GM12865 (cell line): ENCODE results near the gene ATP2A3.
"Not testable (repeated sequence)": the region's sequence is repeated elsewhere in the genome, so short reads cannot be mapped to it uniquely, and the experiment has no call there.

ENCODE experiments used
- DNase-seq: peaks from one replicate; pipeline ENCODE4 v3.0.0; 2010; ENCODE audit warnings: low read depth
- H3K4me3 ChIP-seq: 2 replicates; pipeline ENCODE4 v1.5.1; 2011; ENCODE audit warnings: mild to moderate bottlenecking, low read depth, low read length, control low read depth
- CTCF ChIP-seq: IDR thresholded peaks from 2 replicates; pipeline ENCODE4 v1.5.1; 2011; ENCODE audit warnings: low read length, control low read depth, low read depth, inconsistent platforms; ENCODE audit not compliant: insufficient read depth; ENCODE audit errors: missing control alignments

Gene ATP2A3

GRCh38 chr17:4001048-4001590, 36.9 kb upstream of the ATP2A3 start:
- no peak for DNase-seq
- TF ChIP-seq CTCF = no peak

GRCh38 chr17:3998436-3998835, 34.2 kb upstream of the ATP2A3 start:
- no peak overlapping the region for H3K4me3 ChIP-seq
- TF ChIP-seq CTCF = no peak
- DNase-seq = no peak

More at GRCh38 chr17:4001048-4001590, 36.9 kb upstream of the ATP2A3 start:
- H3K4me3 ChIP-seq = no peak overlapping the region

GRCh38 chr17:3995067-3995466, 30.8 kb upstream of the ATP2A3 start:
- no peak overlapping the region for H3K4me3 ChIP-seq
- no peak for DNase-seq
- TF ChIP-seq CTCF = no peak

- peak overlapping the region; percentile 26 for H3K4me3 ChIP-seq
- TF ChIP-seq CTCF = no peak
- DNase-seq = peak; percentile 63
These were observed 30.0 kb upstream of the ATP2A3 start for GRCh38 chr17:3994221-3994576.

GRCh38 chr17:3993493-3994220, 29.4 kb upstream of the ATP2A3 start:
- peak overlapping the region; percentile 26 for H3K4me3 ChIP-seq
- DNase-seq = peak; percentile 93
- TF ChIP-seq CTCF = no peak

- no peak for DNase-seq
- no peak for TF ChIP-seq CTCF
- H3K4me3 ChIP-seq = no peak overlapping the region
These were observed 28.1 kb upstream of the ATP2A3 start for GRCh38 chr17:3992370-3992769.

GRCh38 chr17:3991699-3992098, 27.5 kb upstream of the ATP2A3 start:
- not testable (repeated sequence) for H3K4me3 ChIP-seq, DNase-seq
